Suppressor macrophage (primary cell): ENCODE measurements around the gene CEP295NL.

Experiments
- DNase-seq, 4 experiments: peaks; one replicate each; pipeline ENCODE4 v3.0.0-alpha.2; 2020 to 2022

CEP295NL gene

DNA sequence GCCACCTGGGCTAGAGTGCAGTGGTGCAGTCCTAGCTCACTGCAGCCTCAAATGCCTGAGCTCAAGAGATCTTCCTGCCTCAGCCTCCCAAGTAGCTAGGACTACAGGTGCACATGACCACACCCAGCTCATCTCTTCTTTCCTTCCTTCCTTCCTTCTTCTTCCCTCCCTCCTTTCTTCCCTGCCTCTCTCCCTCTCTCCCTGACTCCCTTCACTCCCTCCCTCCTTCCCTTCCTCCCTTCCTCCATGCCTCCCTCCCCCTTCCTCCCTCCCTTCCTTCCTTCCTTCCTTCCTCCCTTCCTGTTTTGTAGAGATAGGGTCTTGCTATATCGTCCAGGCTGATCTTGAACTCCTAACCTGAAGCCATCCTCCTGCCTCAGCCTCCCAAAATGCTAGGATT, 38.9 kb downstream of the CEP295NL start:
- no peak for DNase-seq

- peak; percentile 93 to 98 (median 95) for DNase-seq
These were observed 40.7 kb downstream of the CEP295NL start for GRCh38 chr17:78862073-78863023.

- DNase-seq, result no peak
These were observed 41.8 kb downstream of the CEP295NL start for GRCh38 chr17:78861229-78861628.

GRCh38 chr17:78859051-78859450, 44.0 kb downstream of the CEP295NL start:
- DNase-seq, result no peak

DNA sequence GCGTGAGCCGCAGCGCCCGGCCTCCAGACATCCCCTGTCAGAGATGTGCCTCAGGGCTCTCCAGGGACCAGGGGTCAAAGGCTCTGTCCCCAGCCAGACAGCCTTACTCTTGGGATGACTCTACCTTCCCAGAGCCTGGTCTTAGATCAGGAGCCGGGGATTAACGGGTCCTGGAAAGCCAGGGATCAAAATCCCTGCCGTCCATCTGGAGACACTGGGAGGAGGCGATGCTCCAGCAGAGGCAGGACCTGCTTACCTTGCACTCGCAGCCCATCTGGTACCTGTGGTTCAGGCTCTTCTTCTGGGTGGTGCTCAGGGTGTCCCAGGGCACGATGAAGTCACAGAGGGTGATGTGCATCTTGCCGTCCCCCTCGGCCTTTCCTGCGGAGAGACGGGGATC, 45.7 kb downstream of the CEP295NL start:
- DNase-seq, result no peak

DNA sequence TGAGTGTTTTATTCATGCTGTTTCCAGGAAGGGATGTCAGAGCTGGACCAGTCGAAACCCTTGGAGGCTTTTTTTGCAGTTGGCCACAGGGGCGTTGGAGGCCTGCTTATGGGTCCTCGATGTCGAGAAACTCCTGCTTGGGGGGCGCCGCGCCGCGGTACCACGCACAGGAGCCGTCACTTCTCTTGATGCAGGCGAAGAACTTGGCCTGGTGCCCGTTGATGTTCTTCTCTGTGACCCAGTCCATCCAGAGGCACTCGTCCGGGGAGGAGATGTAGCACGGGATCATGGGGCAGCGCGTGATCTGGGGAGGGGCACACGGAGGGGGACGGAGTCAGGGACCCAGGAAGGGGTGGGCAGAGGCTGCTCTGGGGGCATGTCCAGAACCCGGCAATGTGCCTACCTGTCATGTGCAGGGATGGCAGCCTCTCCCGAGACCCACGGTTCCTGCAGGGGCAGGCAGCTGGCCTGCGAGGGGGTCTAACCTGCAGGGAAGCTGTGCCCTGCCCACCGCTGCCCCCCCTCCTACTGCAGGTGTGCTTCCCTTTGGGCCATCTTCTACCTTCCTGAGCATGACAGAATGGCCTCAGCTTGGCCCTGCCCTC, 47.3 kb downstream of the CEP295NL start:
- no peak for DNase-seq

DNA sequence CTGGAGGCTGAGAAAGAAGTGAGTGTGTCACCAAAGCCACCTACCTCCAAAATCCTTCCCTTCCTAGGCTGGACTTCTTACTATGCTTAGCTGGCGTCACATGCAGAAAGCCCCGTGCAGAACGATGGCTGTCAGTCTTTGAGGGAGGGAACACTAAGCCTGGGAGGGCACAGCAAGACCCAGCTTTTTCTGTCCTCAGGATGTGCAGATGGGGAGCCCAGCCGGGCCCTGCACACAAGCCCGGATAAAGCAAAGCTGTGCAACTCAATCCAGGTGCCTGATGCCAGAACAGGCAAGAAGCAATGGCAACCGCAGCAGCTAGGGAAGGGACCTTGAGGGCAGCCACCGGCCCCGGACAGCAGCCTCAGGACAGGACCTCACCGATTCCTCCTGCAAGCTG, 48.5 kb downstream of the CEP295NL start:
- DNase-seq, result no peak

DNA sequence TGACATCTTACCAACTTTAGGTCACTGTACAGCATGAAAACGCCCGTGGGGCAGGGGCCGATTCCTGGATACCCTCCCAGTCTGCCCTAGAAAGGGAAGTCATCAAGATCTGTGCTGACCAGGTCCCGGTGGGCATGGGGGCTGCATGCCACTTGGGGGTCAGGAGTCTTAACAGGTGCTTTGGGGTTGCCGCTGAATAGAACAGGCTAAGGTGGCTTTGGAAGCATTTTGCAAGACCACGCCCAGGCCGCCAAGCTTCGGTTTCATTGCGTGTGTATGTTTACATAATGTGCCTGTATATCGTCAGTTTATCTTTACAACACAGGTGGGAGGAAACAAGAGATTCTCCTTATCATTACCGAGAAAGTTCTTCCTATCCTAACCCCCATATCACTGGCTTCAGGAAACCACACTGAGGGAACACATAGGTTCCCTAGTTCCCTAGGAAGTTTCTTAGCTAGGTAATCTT, 49.0 kb downstream of the CEP295NL start:
- no peak for DNase-seq

- DNase-seq, result no peak
These were observed 50.3 kb downstream of the CEP295NL start for GRCh38 chr17:78852709-78853121.

GRCh38 chr17:78849026-78849425, 54.0 kb downstream of the CEP295NL start:
- no peak for DNase-seq

GRCh38 chr17:78847052-78847451, 55.9 kb downstream of the CEP295NL start:
- no peak for DNase-seq

GRCh38 chr17:78844301-78845005, 58.5 kb downstream of the CEP295NL start:
- peak; percentile 35 to 49 (median 43) for DNase-seq

DNA sequence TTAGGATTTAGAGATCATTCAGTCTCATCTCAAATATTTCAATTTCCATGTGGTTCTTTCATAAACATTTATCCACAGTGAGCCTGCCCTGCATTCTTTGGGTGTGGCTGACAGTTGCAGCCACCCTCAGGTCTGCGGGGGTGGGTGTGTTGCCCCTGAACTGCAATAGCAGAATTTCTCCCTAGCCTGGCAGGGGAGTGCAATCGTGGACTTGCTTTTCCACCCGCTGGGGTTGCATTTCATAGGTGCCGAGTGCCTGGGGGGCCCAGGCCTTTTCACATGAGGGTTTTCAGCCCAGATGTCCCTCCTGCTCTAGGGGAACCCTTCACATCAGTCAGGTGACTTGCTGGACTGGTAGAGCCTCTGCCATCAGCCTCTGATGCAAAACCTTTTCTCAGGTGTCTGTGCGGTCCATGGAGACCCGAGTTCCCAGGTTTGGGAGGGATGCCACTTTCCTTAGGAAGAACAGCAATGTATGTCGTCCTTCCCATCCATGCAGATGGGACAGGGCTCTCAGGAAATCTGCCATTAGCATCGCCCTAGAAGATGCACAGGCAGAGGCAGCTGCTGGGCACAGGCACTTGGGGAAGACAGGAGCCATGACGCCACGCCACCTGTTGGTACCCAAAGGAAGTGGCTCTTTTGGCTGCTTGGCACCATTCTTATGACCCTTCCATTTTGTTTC, 60.0 kb downstream of the CEP295NL start:
- DNase-seq, result peak; percentile 51 to 66 (median 63)

DNA sequence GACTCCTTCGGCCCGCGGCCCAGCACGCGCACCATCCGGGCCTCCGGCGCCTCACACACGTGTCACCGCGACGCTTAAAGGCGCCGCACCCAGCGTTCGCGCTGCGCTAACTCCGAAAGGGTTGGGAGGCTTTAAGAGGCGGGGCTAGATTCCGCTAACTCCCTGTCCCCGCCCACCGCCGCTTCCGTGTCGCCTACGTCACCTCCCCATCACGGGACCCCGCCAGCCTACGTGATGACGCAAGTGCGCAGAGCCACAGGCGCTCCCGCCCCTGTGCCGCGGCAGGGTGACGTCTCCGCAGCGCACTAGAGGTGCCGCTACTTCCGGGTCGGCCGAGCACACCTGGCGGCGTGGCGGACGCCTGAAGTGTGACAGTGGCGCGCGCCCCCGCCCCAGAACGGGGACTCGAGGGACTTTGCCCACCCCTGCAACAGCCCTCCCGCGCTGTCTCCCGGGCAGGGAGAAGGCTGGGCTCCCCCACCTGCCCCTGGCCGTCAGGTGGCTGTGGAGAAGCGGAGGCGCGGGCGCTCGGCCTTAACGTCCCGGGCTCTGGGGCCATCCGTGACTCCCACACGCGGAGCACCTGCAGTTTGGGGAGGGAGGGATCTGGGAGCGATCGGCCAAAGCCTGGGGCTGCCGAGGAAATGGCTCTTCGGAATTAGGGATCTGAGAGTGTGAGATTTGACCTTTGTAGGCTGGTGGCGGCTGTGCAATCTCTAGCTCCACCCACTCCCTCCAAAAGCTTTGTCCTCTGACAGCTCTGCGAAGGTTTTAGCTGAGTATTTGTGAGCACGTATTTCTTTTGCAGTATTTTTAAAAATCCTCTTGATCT, 62.0 kb downstream of the CEP295NL start, which contains the start of gene USP36:
TSS of gene USP36 (minus strand) at position 35 of the 832 bp plus-strand sequence. CDS start 4,451 bp downstream, outside the sequence.
- DNase-seq, result peak; percentile 100
